Endodermal cell (in vitro differentiated cells): ENCODE results near the gene NANS. TPM values are rescaled to one million over a fixed set of nuclear protein-coding genes. Genes with fewer than 3 reads are reported as not detected.
A peak's percentile ranks its signal among the peaks of the same experiment; 100 is the strongest.

Source experiments
- DNase-seq: peaks from one replicate; pipeline ENCODE4 v3.0.0-alpha.2; 2017
- H3K27ac ChIP-seq: 2 replicates; pipeline ENCODE4 v1.5.1; 2013; ENCODE audit warnings: mild to moderate bottlenecking, low read depth, low read length, moderate library complexity
- H3K27me3 ChIP-seq: 2 replicates; pipeline ENCODE4 v1.6.1; 2013; ENCODE audit warnings: mild to moderate bottlenecking, low read length, moderate library complexity; ENCODE audit not compliant: insufficient read depth, control insufficient read depth, poor library complexity, severe bottlenecking
- H3K36me3 ChIP-seq: 2 replicates; pipeline ENCODE4 v1.7.0; 2013; ENCODE audit warnings: mild to moderate bottlenecking, low read length, moderate library complexity; ENCODE audit not compliant: control insufficient read depth, insufficient read depth
- H3K4me1 ChIP-seq: one replicate; pipeline ENCODE4 v1.7.0; 2013; ENCODE audit warnings: low read length; ENCODE audit not compliant: control insufficient read depth, insufficient read depth
- H3K4me3 ChIP-seq: 2 replicates; pipeline ENCODE4 v1.5.1; 2013; ENCODE audit warnings: mild to moderate bottlenecking, low read length, moderate library complexity
- H3K9ac ChIP-seq: 2 replicates; pipeline ENCODE4 v1.6.1; 2013; ENCODE audit warnings: mild to moderate bottlenecking, low read length, moderate library complexity; ENCODE audit not compliant: poor library complexity, severe bottlenecking; ENCODE audit errors: extremely low read depth
- H3K9me3 ChIP-seq: 2 replicates; pipeline ENCODE4 v1.6.1; 2013; ENCODE audit warnings: mild to moderate bottlenecking, low read length, moderate library complexity; ENCODE audit not compliant: control insufficient read depth
- H3K27ac Mint-ChIP-seq: 2 replicates; pipeline ENCODE4 v1.8.0; 2020; ENCODE audit warnings: mixed read lengths
- H3K27me3 Mint-ChIP-seq: 2 replicates; pipeline ENCODE4 v1.8.0; 2021; ENCODE audit warnings: mild to moderate bottlenecking, mixed read lengths; ENCODE audit not compliant: insufficient read depth
- H3K36me3 Mint-ChIP-seq: 2 replicates; pipeline ENCODE4 v1.8.0; 2020; ENCODE audit warnings: low read depth, mixed read lengths
- H3K4me1 Mint-ChIP-seq: 2 replicates; pipeline ENCODE4 v1.8.0; 2020; ENCODE audit warnings: mixed read lengths
- H3K4me3 Mint-ChIP-seq: 2 replicates; pipeline ENCODE4 v1.8.0; 2020; ENCODE audit warnings: mild to moderate bottlenecking, moderate library complexity, mixed read lengths
- H3K9me3 Mint-ChIP-seq: 2 replicates; pipeline ENCODE4 v1.8.0; 2020; ENCODE audit warnings: mild to moderate bottlenecking, mixed read lengths
- CTCF ChIP-seq: fragments of 200-600 bp; sonication (generic); conservative IDR thresholded peaks from 2 replicates; pipeline ENCODE4 v1.5.0; 2021; ENCODE audit warnings: antibody characterized with exemption, mild to moderate bottlenecking
- WGBS, 2 experiments: methylation state at CpG; one replicate each; pipeline versions ENCODE4 v1.1.5 to v1.1.7; 2013; ENCODE audit warnings: missing lambda C conversion rate in 2 of 2, mixed read lengths in 1 of 2; ENCODE audit not compliant: insufficient coverage in 1 of 2, insufficient read length in 1 of 2; 5-methylcytosine and 5-hydroxymethylcytosine counted together
- total RNA-seq, 2 donors: library from RNA; stranded (reverse); fragmentation: NEBNext Ultra II Directional in 1 of 2; extraction: Animal tissue kit (Norgen Biotek cat#: 25700) in 1 of 2; gene quantifications; 2 replicates in 1 of 2; 3 replicates in 1 of 2; pipeline ENCODE4 v1.2.1, GENCODE V29; 2021

NANS gene
- total RNA-seq, 2 donors from 2014 or later: 46.2 to 50.4 TPM

- no peaks in the 10 kb centered on the region for H3K9me3 Mint-ChIP-seq
- DNase-seq: peak; percentile 63
- Histone ChIP-seq H3K9ac (no peak overlapping the region), H3K27me3 (no peaks in the 10 kb centered on the region), H3K36me3 (peaks cover 95% of the 10 kb centered on the region), H3K27ac (no peak overlapping the region), H3K4me3 (no peak overlapping the region), H3K9me3 (no peaks in the 10 kb centered on the region), H3K4me1 (no peaks in the 10 kb centered on the region)
- TF ChIP-seq CTCF: no peak
- no peak overlapping the region for H3K4me3 Mint-ChIP-seq
- H3K36me3 Mint-ChIP-seq: peaks cover 90% of the 10 kb centered on the region
- H3K4me1 Mint-ChIP-seq: no peaks in the 10 kb centered on the region
- WGBS, 2 experiments: 83 to 85% methylated on average over 2 of the region's 2 CpGs
- no peaks in the 10 kb centered on the region for H3K27me3 Mint-ChIP-seq
- H3K27ac Mint-ChIP-seq: no peak overlapping the region
Observed at GRCh38 chr9:98010445-98010844, 46.1 kb upstream of the NANS start.

- WGBS, 2 experiments: 97 to 100% methylated on average over 5 to 7 of the region's 7 CpGs
- no peaks in the 10 kb centered on the region for H3K27me3 Mint-ChIP-seq
- no peaks in the 10 kb centered on the region for H3K9me3 ChIP-seq
- H3K9me3 Mint-ChIP-seq: no peaks in the 10 kb centered on the region
- H3K4me3 ChIP-seq: no peak overlapping the region
- no peak for TF ChIP-seq CTCF
- no peak overlapping the region for H3K4me3 Mint-ChIP-seq
- no peak overlapping the region for H3K27ac ChIP-seq
- H3K27me3 ChIP-seq: no peaks in the 10 kb centered on the region
- DNase-seq: no peak
- no peak overlapping the region for H3K27ac Mint-ChIP-seq
- H3K36me3 Mint-ChIP-seq: peaks cover 87% of the 10 kb centered on the region
- H3K4me1 ChIP-seq: no peaks in the 10 kb centered on the region
- no peak overlapping the region for H3K9ac ChIP-seq
- no peaks in the 10 kb centered on the region for H3K4me1 Mint-ChIP-seq
- peaks cover 95% of the 10 kb centered on the region for H3K36me3 ChIP-seq
Observed at GRCh38 chr9:98011122-98011521, 45.4 kb upstream of the NANS start.

GRCh38 chr9:98016137-98016680, 40.3 kb upstream of the NANS start:
- no peak for TF ChIP-seq CTCF
- Histone ChIP-seq H3K4me3 (no peak overlapping the region), H3K9ac (no peak overlapping the region), H3K36me3 (peaks cover 86% of the 10 kb centered on the region), H3K4me1 (no peaks in the 10 kb centered on the region), H3K27me3 (no peaks in the 10 kb centered on the region), H3K9me3 (no peaks in the 10 kb centered on the region), H3K27ac (no peak overlapping the region)
- H3K36me3 Mint-ChIP-seq: peaks cover 64% of the 10 kb centered on the region
- H3K4me3 Mint-ChIP-seq: no peak overlapping the region
- DNase-seq: no peak
- no peaks in the 10 kb centered on the region for H3K27me3 Mint-ChIP-seq
- no peaks in the 10 kb centered on the region for H3K4me1 Mint-ChIP-seq
- no peaks in the 10 kb centered on the region for H3K9me3 Mint-ChIP-seq
- H3K27ac Mint-ChIP-seq: no peak overlapping the region
- WGBS, 2 experiments: 95 to 97% methylated on average over 4 of the region's 4 CpGs
